Activated naive CD4-positive, alpha-beta T cell treated with anti-CD3 and anti-CD28 coated beads for 36 hours (primary cell): ENCODE data around the gene EHMT1. TPM values are rescaled to one million over a fixed set of nuclear protein-coding genes. Genes with fewer than 3 reads are reported as not detected.

Experiments used
- CTCF ChIA-PET: fragments of 350-600 bp; sonication (Branson Sonifier 250); formaldehyde crosslinking; loops from one replicate; lab custom pipeline; 2021; ENCODE audit warnings: antibody characterized with exemption; lab: Charles Lee
- DNase-seq: peaks from one replicate; pipeline ENCODE4 v3.0.0-alpha.2; 2020
- H3K27ac Mint-ChIP-seq: one replicate; pipeline ENCODE4 v1.8.0; 2021; ENCODE audit warnings: mild to moderate bottlenecking, mixed read lengths
- H3K27me3 Mint-ChIP-seq: one replicate; pipeline ENCODE4 v1.8.0; 2021; ENCODE audit warnings: low read depth, mixed read lengths
- H3K36me3 Mint-ChIP-seq: one replicate; pipeline ENCODE4 v1.8.0; 2021; ENCODE audit warnings: low read depth, mixed read lengths
- H3K4me1 Mint-ChIP-seq: one replicate; pipeline ENCODE4 v1.8.0; 2021; ENCODE audit warnings: low read depth, mixed read lengths
- H3K4me3 Mint-ChIP-seq: one replicate; pipeline ENCODE4 v1.8.0; 2021; ENCODE audit warnings: mild to moderate bottlenecking, moderate library complexity, mixed read lengths
- H3K9me3 Mint-ChIP-seq: one replicate; pipeline ENCODE4 v1.8.0; 2021; ENCODE audit warnings: mixed read lengths
- intact Hi-C: fragments of 100-400 bp; cut with micrococcal nuclease; formaldehyde crosslinking; loops from one replicate; pipeline ENCODE4 v1.15.1; 2023
- total RNA-seq, 2 experiments: library from RNA; stranded (reverse); gene quantifications; one replicate each; pipeline ENCODE4 v1.2.3, GENCODE V29; 2021

The EHMT1 gene
- total RNA-seq, 2 experiments from 2014 or later, result 57.9 to 59.0 TPM

GRCh38 chr9:137814841-137815240 is 196.0 kb downstream of the EHMT1 start:
- Mint-ChIP-seq H3K27ac (peak overlapping the region; percentile 4), H3K4me1 (no peaks in the 10 kb centered on the region), H3K9me3 (peaks cover 8% of the 10 kb centered on the region), H3K4me3 (no peak overlapping the region), H3K27me3 (no peaks in the 10 kb centered on the region), H3K36me3 (peaks cover 37% of the 10 kb centered on the region)
- intact Hi-C loops, result no loop called here
- no peak for DNase-seq
- CTCF ChIA-PET, result interaction anchor here (0.6 kb wide), 1 partner anchor 54 kb away, joined by 3 read pairs; no protein-coding TSS in a partner anchor

- Mint-ChIP-seq H3K27ac (peak overlapping the region; percentile 4), H3K4me1 (no peaks in the 10 kb centered on the region), H3K4me3 (no peak overlapping the region), H3K36me3 (peaks cover 43% of the 10 kb centered on the region), H3K27me3 (no peaks in the 10 kb centered on the region), H3K9me3 (peaks cover 8% of the 10 kb centered on the region)
- intact Hi-C loops, result no loop called here
- DNase-seq, result no peak
- CTCF ChIA-PET, result interaction anchor here (0.6 kb wide), 1 partner anchor 54 kb away, joined by 3 read pairs; no protein-coding TSS in a partner anchor
Observed at GRCh38 chr9:137815256-137816255, 196.8 kb downstream of the EHMT1 start.

- peaks cover 44% of the 10 kb centered on the region for H3K36me3 Mint-ChIP-seq
- H3K27ac Mint-ChIP-seq, result no peak overlapping the region
- CTCF ChIA-PET, result no interaction called here
- no peaks in the 10 kb centered on the region for H3K27me3 Mint-ChIP-seq
- no peaks in the 10 kb centered on the region for H3K4me1 Mint-ChIP-seq
- intact Hi-C loops, result no loop called here
- no peak for DNase-seq
- peaks cover 8% of the 10 kb centered on the region for H3K9me3 Mint-ChIP-seq
- H3K4me3 Mint-ChIP-seq, result no peak overlapping the region
Observed at GRCh38 chr9:137816531-137817235, 197.9 kb downstream of the EHMT1 start.

- intact Hi-C loops, result no loop called here
- peaks cover 47% of the 10 kb centered on the region for H3K36me3 Mint-ChIP-seq
- H3K27ac Mint-ChIP-seq, result no peak overlapping the region
- H3K9me3 Mint-ChIP-seq, result peaks cover 8% of the 10 kb centered on the region
- no peak overlapping the region for H3K4me3 Mint-ChIP-seq
- no peaks in the 10 kb centered on the region for H3K4me1 Mint-ChIP-seq
- CTCF ChIA-PET, result no interaction called here
- DNase-seq, result no peak
- H3K27me3 Mint-ChIP-seq, result no peaks in the 10 kb centered on the region
Observed at GRCh38 chr9:137817236-137818200, 198.7 kb downstream of the EHMT1 start.

GRCh38 chr9:137818286-137818685 is 199.5 kb downstream of the EHMT1 start:
- DNase-seq, result no peak
- Mint-ChIP-seq H3K36me3 (peaks cover 46% of the 10 kb centered on the region), H3K9me3 (peaks cover 8% of the 10 kb centered on the region), H3K4me1 (no peaks in the 10 kb centered on the region), H3K4me3 (no peak overlapping the region), H3K27ac (no peak overlapping the region), H3K27me3 (no peaks in the 10 kb centered on the region)
- intact Hi-C loops, result no loop called here
- CTCF ChIA-PET, result no interaction called here

GRCh38 chr9:137820161-137820855 is 201.5 kb downstream of the EHMT1 start:
- H3K36me3 Mint-ChIP-seq, result peaks cover 47% of the 10 kb centered on the region
- no peaks in the 10 kb centered on the region for H3K4me1 Mint-ChIP-seq
- no peak overlapping the region for H3K27ac Mint-ChIP-seq
- no peaks in the 10 kb centered on the region for H3K27me3 Mint-ChIP-seq
- no peak overlapping the region for H3K4me3 Mint-ChIP-seq
- no peak for DNase-seq
- CTCF ChIA-PET, result no interaction called here
- intact Hi-C loops, result no loop called here
- H3K9me3 Mint-ChIP-seq, result peaks cover 8% of the 10 kb centered on the region

GRCh38 chr9:137823986-137824771 is 205.4 kb downstream of the EHMT1 start:
- no peak for DNase-seq
- peaks cover 28% of the 10 kb centered on the region for H3K36me3 Mint-ChIP-seq
- CTCF ChIA-PET, result no interaction called here
- no peaks in the 10 kb centered on the region for H3K27me3 Mint-ChIP-seq
- no peak overlapping the region for H3K4me3 Mint-ChIP-seq
- no peak overlapping the region for H3K27ac Mint-ChIP-seq
- intact Hi-C loops, result no loop called here
- no peaks in the 10 kb centered on the region for H3K4me1 Mint-ChIP-seq
- H3K9me3 Mint-ChIP-seq, result no peaks in the 10 kb centered on the region

GRCh38 chr9:137825324-137825989 is 206.7 kb downstream of the EHMT1 start:
- CTCF ChIA-PET, result no interaction called here
- no peak for DNase-seq
- intact Hi-C loops, result no loop called here
- H3K4me1 Mint-ChIP-seq, result no peaks in the 10 kb centered on the region
- no peaks in the 10 kb centered on the region for H3K27me3 Mint-ChIP-seq
- no peak overlapping the region for H3K27ac Mint-ChIP-seq
- H3K36me3 Mint-ChIP-seq, result peaks cover 20% of the 10 kb centered on the region
- H3K9me3 Mint-ChIP-seq, result no peaks in the 10 kb centered on the region
- H3K4me3 Mint-ChIP-seq, result no peak overlapping the region

- DNase-seq, result no peak
- intact Hi-C loops, result no loop called here
- CTCF ChIA-PET, result no interaction called here
- H3K4me3 Mint-ChIP-seq, result no peak overlapping the region
- no peak overlapping the region for H3K27ac Mint-ChIP-seq
- H3K27me3 Mint-ChIP-seq, result no peaks in the 10 kb centered on the region
- peaks cover 21% of the 10 kb centered on the region for H3K36me3 Mint-ChIP-seq
- H3K4me1 Mint-ChIP-seq, result no peaks in the 10 kb centered on the region
- no peaks in the 10 kb centered on the region for H3K9me3 Mint-ChIP-seq
Observed at GRCh38 chr9:137827908-137828526, 209.2 kb downstream of the EHMT1 start.

GRCh38 chr9:137828527-137829259 is 209.9 kb downstream of the EHMT1 start:
- CTCF ChIA-PET, result no interaction called here
- peaks cover 21% of the 10 kb centered on the region for H3K36me3 Mint-ChIP-seq
- H3K4me3 Mint-ChIP-seq, result no peak overlapping the region
- DNase-seq, result peak; percentile 32
- H3K27me3 Mint-ChIP-seq, result no peaks in the 10 kb centered on the region
- H3K9me3 Mint-ChIP-seq, result no peaks in the 10 kb centered on the region
- no peaks in the 10 kb centered on the region for H3K4me1 Mint-ChIP-seq
- intact Hi-C loops, result no loop called here
- H3K27ac Mint-ChIP-seq, result no peak overlapping the region
